ENCODE results near the gene MAFG. TPM values are rescaled to one million over a fixed set of nuclear protein-coding genes. Genes with fewer than 3 reads are reported as not detected.

Gene MAFG
- total and polyA plus RNA-seq, 9 of the 15 experiments (the other 6 are each of a cell fraction or from before 2014, with no cell fraction given) = 1.1 to 58.1 (median 24.9) TPM

DNA sequence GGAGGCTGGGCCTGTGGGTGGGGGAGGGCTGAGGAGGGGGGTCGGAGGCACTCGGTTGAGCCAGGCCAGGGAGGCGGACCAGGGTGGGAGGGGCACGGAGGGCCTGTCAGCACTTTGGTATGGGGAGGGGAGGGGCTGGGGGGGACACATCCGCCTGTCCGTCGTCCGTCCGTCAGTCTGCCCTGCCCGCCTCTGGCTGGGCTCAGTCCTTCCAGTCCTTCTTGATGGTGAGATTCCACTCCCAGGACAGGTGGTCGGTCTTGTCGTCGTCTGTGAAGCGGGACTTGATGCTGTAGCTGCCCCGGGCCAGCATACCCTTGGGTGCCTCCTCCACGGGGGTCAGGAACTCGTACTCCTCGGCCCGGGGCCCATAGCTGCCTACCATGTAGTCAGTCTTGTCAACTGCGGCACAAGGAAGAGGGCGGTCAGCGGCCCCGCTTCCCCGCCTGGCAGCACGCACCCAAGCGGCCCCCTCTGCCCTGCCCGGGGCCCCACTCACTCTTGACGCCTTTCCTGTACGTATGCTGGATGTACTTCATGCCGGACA lies 58.8 kb downstream of the MAFG start (continued):
- TF ChIP-seq, protein P1, sequence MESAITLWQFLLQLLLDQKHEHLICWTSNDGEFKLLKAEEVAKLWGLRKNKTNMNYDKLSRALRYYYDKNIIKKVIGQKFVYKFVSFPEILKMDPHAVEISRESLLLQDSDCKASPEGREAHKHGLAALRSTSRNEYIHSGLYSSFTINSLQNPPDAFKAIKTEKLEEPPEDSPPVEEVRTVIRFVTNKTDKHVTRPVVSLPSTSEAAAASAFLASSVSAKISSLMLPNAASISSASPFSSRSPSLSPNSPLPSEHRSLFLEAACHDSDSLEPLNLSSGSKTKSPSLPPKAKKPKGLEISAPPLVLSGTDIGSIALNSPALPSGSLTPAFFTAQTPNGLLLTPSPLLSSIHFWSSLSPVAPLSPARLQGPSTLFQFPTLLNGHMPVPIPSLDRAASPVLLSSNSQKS (CRISPR knock-in tag; IDR thresholded peaks at IDR 0.05) = no peak
- TF ChIP-seq MNT (conservative IDR thresholded peaks at IDR 0.05) = no peak
- peak; percentile 28 for TF ChIP-seq POLR2B (IDR thresholded peaks at IDR 0.05; ENCODE audit: low read depth, partially characterized antibody)
- TF ChIP-seq STAT6 (CRISPR knock-in tag; IDR thresholded peaks at IDR 0.05) = no peak
- TF ChIP-seq POLR2AphosphoS5 (IDR thresholded peaks at IDR 0.05; ENCODE audit: control insufficient read depth, insufficient read depth, low read depth, low read length) = no peak
- no peak for TF ChIP-seq MAFF (IDR thresholded peaks at IDR 0.05; ENCODE audit: low read length)
- no peak for TF ChIP-seq ZNF316 (IDR thresholded peaks at IDR 0.05)
- TF ChIP-seq, protein P2, sequence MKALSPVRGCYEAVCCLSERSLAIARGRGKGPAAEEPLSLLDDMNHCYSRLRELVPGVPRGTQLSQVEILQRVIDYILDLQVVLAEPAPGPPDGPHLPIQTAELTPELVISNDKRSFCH (CRISPR knock-in tag; IDR thresholded peaks at IDR 0.05) = no peak
- TF ChIP-seq, protein P2 (tag; IDR thresholded peaks at IDR 0.05) = peak; percentile 27; the same call in 1 of the 2 replicates
- no peak for TF ChIP-seq CHCHD3 (CRISPR knock-in tag; IDR thresholded peaks at IDR 0.05)
- no peak for TF ChIP-seq ZNF121 (CRISPR knock-in tag; conservative IDR thresholded peaks at IDR 0.05)
- TF ChIP-seq MYBL2 (IDR thresholded peaks at IDR 0.05; ENCODE audit: low read depth) = no peak
- no peak for TF ChIP-seq MYBL2 (CRISPR knock-in tag; IDR thresholded peaks at IDR 0.05; ENCODE audit: borderline replicate concordance)
- no peak for TF ChIP-seq FOXK2 (conservative IDR thresholded peaks at IDR 0.05 in 1 of 2, IDR thresholded peaks at IDR 0.05 in 1 of 2; ENCODE audit: low read depth in 2 of 2)
- TF ChIP-seq ZNF644 (tag; IDR thresholded peaks at IDR 0.05; ENCODE audit: low read depth) = no peak
- TF ChIP-seq TGIF2 (CRISPR knock-in tag; IDR thresholded peaks at IDR 0.05) = no peak
- TF ChIP-seq TCF7L2 (IDR thresholded peaks at IDR 0.05; ENCODE audit: low read depth, low read length) = no peak
- peak; percentile 91 for TF ChIP-seq VEZF1 (CRISPR knock-in tag; IDR thresholded peaks at IDR 0.05)
